Psoas muscle (tissue), 8 donors: Measurements from ENCODE around the gene SPATA22. TPM values are rescaled to one million over a fixed set of nuclear protein-coding genes. Genes with fewer than 3 reads are reported as not detected.
"Not testable (repeated sequence)": the region's sequence is repeated elsewhere in the genome, so short reads cannot be mapped to it uniquely, and the experiment has no call there.

Source experiments
- ATAC-seq, 4 donors: fragments of 200-7000 bp; cut with Tn5 transposase; one replicate each; pipeline ENCODE4 v1.9.1; 2020; ENCODE audit warnings: moderate library complexity in 3 of 4, mild to moderate bottlenecking in 2 of 4
- DNase-seq, 2 donors: peaks; one replicate each; pipeline ENCODE4 v3.0.0-alpha.2; 2020
- H3K27ac ChIP-seq: fragments of 200-600 bp; one replicate; pipeline ENCODE4 v1.8.0; 2022
- H3K27me3 ChIP-seq, 3 donors: fragments of 200-600 bp in 1 of 3; one replicate each; pipeline versions ENCODE4 v1.6.1 to v1.8.0; 2013 to 2022; ENCODE audit warnings: low read length in 2 of 3, mild to moderate bottlenecking in 2 of 3, moderate library complexity in 1 of 3; ENCODE audit not compliant: insufficient read depth in 3 of 3
- H3K36me3 ChIP-seq, 2 donors: fragments of 200-600 bp in 1 of 2; one replicate each; pipeline versions ENCODE4 v1.6.1 to v1.8.0; 2013 to 2022; ENCODE audit warnings: low read depth in 1 of 2, mild to moderate bottlenecking in 1 of 2, moderate library complexity in 1 of 2; ENCODE audit not compliant: insufficient read depth in 1 of 2
- H3K4me1 ChIP-seq: fragments of 200-600 bp; one replicate; pipeline ENCODE4 v1.8.0; 2022
- H3K4me3 ChIP-seq: fragments of 200-600 bp; one replicate; pipeline ENCODE4 v1.8.0; 2022; ENCODE audit warnings: mild to moderate bottlenecking
- H3K9me3 ChIP-seq: fragments of 200-600 bp; one replicate; pipeline ENCODE4 v1.8.0; 2022
- CTCF ChIP-seq: fragments of 200-600 bp; IDR thresholded peaks from one replicate; pipeline ENCODE4 v1.8.0; 2022; ENCODE audit warnings: antibody characterized with exemption
- WGBS, 3 donors: extraction: QIAGEN DNeasy Blood & Tissue Kit; methylation state at CpG; one replicate each; pipeline versions ENCODE4 v1.1.6 to v1.1.7; 2013; 5-methylcytosine and 5-hydroxymethylcytosine counted together
- intact Hi-C, 2 donors: fragments of 100-400 bp; cut with DNase I; formaldehyde crosslinking; loops; one replicate each; pipeline versions ENCODE4 v1.11.0 to v1.14.2; 2022
- polyA plus RNA-seq, 3 donors: library from polyadenylated mRNA; stranded (reverse); fragments of 200-250 nt; gene quantifications; one replicate each; pipeline ENCODE4 v1.2.3, GENCODE V29; 2013
- total RNA-seq, 4 donors: library from RNA; stranded (reverse); fragmentation: NEBNext Ultra II Directional in 2 of 4; extraction: Animal tissue kit (Norgen Biotek cat#: 25700) in 2 of 4; gene quantifications; one replicate each; pipeline versions ENCODE4 v1.2.1 to v1.2.4, GENCODE V29; 2021 to 2023
- donor health status: healthy with polysubstance abuse.
- donor health status: DM: no; HTN: no; CAD: no; lungs with moderate emphysema.
- donor health status: Bipolar disorder and iron deficiency.
- donor health status: healthy.
- donor health status: DM: yes; HTN: yes; CAD: no.
- donor health status: DM: no; HTN: no; CAD: no.
- donor health status: DM: no; HTN: no; CAD: no.
- donor health status: DM: yes; HTN: yes; CAD: no.

The SPATA22 gene
- total and polyA plus RNA-seq, 7 donors: 0.05 to 0.54 (median 0.31) TPM; not detected in 3

- Histone ChIP-seq H3K9me3 (no peaks in the 10 kb centered on the region), H3K36me3 (no peaks in the 10 kb centered on the region), H3K27me3 (peaks cover 0 to 5% (median 0%) of the 10 kb centered on the region in 3 donors), H3K4me1 (no peaks in the 10 kb centered on the region), H3K4me3 (no peak overlapping the region), H3K27ac (no peak overlapping the region)
- intact Hi-C loops: no loop called here
- ATAC-seq (no peak), DNase-seq (no peak)
- WGBS, 3 donors: 43 to 65% (median 44%) methylated on average over 1 of the region's 1 CpG
- no peak for TF ChIP-seq CTCF
These were observed 33.3 kb downstream of the SPATA22 start for GRCh38 chr17:3438368-3438767.

- DNase-seq: no peak
- TF ChIP-seq CTCF: no peak
- Histone ChIP-seq H3K27me3 (peaks cover 0 to 5% (median 0%) of the 10 kb centered on the region in 3 donors), H3K36me3 (no peaks in the 10 kb centered on the region), H3K9me3 (peaks cover 11% of the 10 kb centered on the region), H3K4me1 (no peaks in the 10 kb centered on the region), H3K27ac (no peak within 1 kb of the TSS), H3K4me3 (no peak within 1 kb of the TSS)
- no peak for ATAC-seq
- WGBS, 3 donors: 64 to 69% (median 66%) methylated on average over 3 of the region's 3 CpGs
- intact Hi-C loops: no loop called here
These were observed 37.9 kb downstream of the SPATA22 start, which contains the start of gene OR1E2 for GRCh38 chr17:3433741-3434140. Gene OR1E2 (minus strand): TSS chr17:3433841. CDS start chr17:3433841, 0 bp downstream.

- intact Hi-C loops, H3K27me3 ChIP-seq, ATAC-seq, H3K4me1 ChIP-seq, H3K4me3 ChIP-seq, H3K27ac ChIP-seq, H3K36me3 ChIP-seq, DNase-seq: not testable (repeated sequence)
- WGBS, 3 donors: 30 to 36% (median 32%) methylated on average over 7 of the region's 7 CpGs
- peaks cover 11% of the 10 kb centered on the region for H3K9me3 ChIP-seq
These were observed 38.4 kb downstream of the SPATA22 start for GRCh38 chr17:3433215-3433614.

GRCh38 chr17:3418222-3418621, 53.4 kb downstream of the SPATA22 start:
- 51 to 58% (median 56%) methylated on average over 2 of the region's 2 CpGs for WGBS, 3 donors
- TF ChIP-seq CTCF: no peak
- H3K9me3 ChIP-seq: no peaks in the 10 kb centered on the region
- H3K27ac ChIP-seq: no peak overlapping the region
- intact Hi-C loops: no loop called here
- H3K27me3 ChIP-seq: no peaks in the 10 kb centered on the region
- no peak for ATAC-seq
- DNase-seq: no peak
- H3K36me3 ChIP-seq: no peaks in the 10 kb centered on the region
- H3K4me3 ChIP-seq: no peak overlapping the region
- no peaks in the 10 kb centered on the region for H3K4me1 ChIP-seq

GRCh38 chr17:3415610-3416009, 56.0 kb downstream of the SPATA22 start:
- intact Hi-C loops: no loop called here
- Histone ChIP-seq H3K9me3 (no peaks in the 10 kb centered on the region), H3K27ac (no peak overlapping the region), H3K27me3 (no peaks in the 10 kb centered on the region), H3K4me3 (no peak overlapping the region), H3K36me3 (no peaks in the 10 kb centered on the region), H3K4me1 (no peaks in the 10 kb centered on the region)
- TF ChIP-seq CTCF: no peak
- DNase-seq: no peak
- 46 to 53% (median 47%) methylated on average over 5 of the region's 5 CpGs for WGBS, 3 donors
- ATAC-seq: no peak

- H3K27me3 ChIP-seq, H3K4me3 ChIP-seq, DNase-seq, H3K27ac ChIP-seq, ATAC-seq, intact Hi-C loops, H3K4me1 ChIP-seq, H3K36me3 ChIP-seq: not testable (repeated sequence)
- H3K9me3 ChIP-seq: peaks cover 10% of the 10 kb centered on the region
- 40 to 66% (median 43%) methylated on average over 1 to 5 of the region's 16 CpGs for WGBS, 3 donors
These were observed 59.4 kb downstream of the SPATA22 start for GRCh38 chr17:3412216-3412615.
